Thyroid gland (tissue), 4 donors: Measurements from ENCODE around the gene MUC2. TPM values are rescaled to one million over a fixed set of nuclear protein-coding genes. Genes with fewer than 3 reads are reported as not detected.

Experiments used
- DNase-seq, 2 donors: peaks; one replicate each; pipeline ENCODE4 v3.0.0-alpha.2; 2019
- H3K27ac ChIP-seq, 3 donors: fragments of 200-600 bp; sonication (generic); 1 replicate in 2 of 3; 2 replicates in 1 of 3; pipeline ENCODE4 v1.5.1; 2016 to 2019; ENCODE audit warnings: mild to moderate bottlenecking in 1 of 3, moderate library complexity in 1 of 3
- H3K27me3 ChIP-seq: fragments of 200-600 bp; sonication (generic); one replicate; pipeline ENCODE4 v1.5.1; 2019
- H3K36me3 ChIP-seq, 2 donors: fragments of 200-600 bp; sonication (generic); one replicate each; pipeline ENCODE4 v1.5.1; 2016 to 2019
- H3K4me1 ChIP-seq, 2 donors: fragments of 200-600 bp; sonication (generic); one replicate each; pipeline ENCODE4 v1.5.1; 2017 to 2019
- H3K4me3 ChIP-seq, 3 donors: fragments of 200-600 bp; sonication (generic); replicated peaks in 1 of 3; 1 replicate in 2 of 3; 2 replicates in 1 of 3; pipeline ENCODE4 v1.5.1; 2016; ENCODE audit warnings: mild to moderate bottlenecking in 1 of 3
- H3K9me3 ChIP-seq: fragments of 200-600 bp; sonication (generic); one replicate; pipeline ENCODE4 v1.5.1; 2017
- POLR2A ChIP-seq, 2 donors: fragments of 450-650 bp; IDR thresholded peaks; one replicate each; pipeline ENCODE4 v1.6.1; 2017; ENCODE audit warnings: antibody characterized with exemption in 2 of 2, mild to moderate bottlenecking in 2 of 2, moderate library complexity in 1 of 2
- WGBS, 2 donors: methylation state at CpG; one replicate each; pipeline ENCODE4 v1.1.5; 2017; 5-methylcytosine and 5-hydroxymethylcytosine counted together
- intact Hi-C: fragments of 100-400 bp; cut with DNase I; formaldehyde crosslinking; loops from one replicate; pipeline ENCODE4 v1.15.1; 2023
- total RNA-seq, 4 donors: library from RNA; depleted of rRNA; stranded (reverse); fragments of >200 nt; gene quantifications; one replicate each; pipeline ENCODE4 v1.2.3, GENCODE V29; 2016
- TF ChIP-seq, protein P1 (sequence below), 6 experiments: fragments of 200-600 bp in 3 of 6; fragments of 450-650 bp in 3 of 6; sonication (generic) in 3 of 6; IDR thresholded peaks; one replicate each; pipeline ENCODE4 v1.5.1; 2016 to 2019; ENCODE audit warnings: antibody characterized with exemption in 6 of 6, mild to moderate bottlenecking in 2 of 6, inconsistent platforms in 1 of 6, moderate library complexity in 1 of 6

Gene MUC2
- total RNA-seq, 4 donors from 2014 or later, result not detected

DNA sequence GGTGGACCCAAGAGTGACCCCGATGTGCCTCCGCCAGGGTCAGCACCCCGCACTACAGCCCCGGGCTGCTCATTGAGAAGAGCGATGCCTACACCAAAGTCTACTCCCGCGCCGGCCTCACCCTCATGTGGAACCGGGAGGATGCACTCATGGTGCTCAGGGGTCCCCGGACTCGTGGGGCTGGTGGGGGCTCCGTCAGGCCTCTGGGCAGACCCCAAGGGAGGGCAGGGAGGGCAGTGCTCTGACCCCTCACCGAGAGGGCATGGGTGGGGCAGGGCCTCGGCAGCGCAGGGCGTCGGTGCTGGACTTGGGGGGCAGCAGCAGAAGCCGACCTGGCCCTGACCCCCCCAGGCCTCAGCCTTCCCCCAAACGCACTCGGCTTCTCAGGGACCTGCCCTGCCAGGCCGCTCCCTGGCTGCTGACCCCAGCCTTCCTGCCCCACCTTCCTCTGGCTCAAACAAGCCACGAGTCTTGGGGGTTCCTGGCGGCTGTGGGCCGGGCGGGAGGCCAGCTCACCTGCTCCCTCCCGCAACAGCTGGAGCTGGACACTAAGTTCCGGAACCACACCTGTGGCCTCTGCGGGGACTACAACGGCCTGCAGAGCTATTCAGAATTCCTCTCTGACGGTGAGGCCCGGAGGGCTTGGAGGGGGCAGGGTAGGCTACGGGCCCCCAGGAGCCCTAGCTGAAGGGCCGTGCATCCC, 2.9 kb downstream of the MUC2 start:
- Histone ChIP-seq H3K36me3 (no peaks in the 10 kb centered on the region), H3K9me3 (no peaks in the 10 kb centered on the region), H3K4me3 (no peak overlapping the region), H3K27ac (no peak overlapping the region), H3K4me1 (no peaks in the 10 kb centered on the region), H3K27me3 (no peaks in the 10 kb centered on the region)
- 60% methylated on average over 2 to 13 of the region's 33 CpGs for WGBS, 2 donors
- DNase-seq, result no peak
- intact Hi-C loops, result no loop called here
- TF ChIP-seq POLR2A (IDR thresholded peaks at IDR 0.05), result no peak
- TF ChIP-seq, protein P1, sequence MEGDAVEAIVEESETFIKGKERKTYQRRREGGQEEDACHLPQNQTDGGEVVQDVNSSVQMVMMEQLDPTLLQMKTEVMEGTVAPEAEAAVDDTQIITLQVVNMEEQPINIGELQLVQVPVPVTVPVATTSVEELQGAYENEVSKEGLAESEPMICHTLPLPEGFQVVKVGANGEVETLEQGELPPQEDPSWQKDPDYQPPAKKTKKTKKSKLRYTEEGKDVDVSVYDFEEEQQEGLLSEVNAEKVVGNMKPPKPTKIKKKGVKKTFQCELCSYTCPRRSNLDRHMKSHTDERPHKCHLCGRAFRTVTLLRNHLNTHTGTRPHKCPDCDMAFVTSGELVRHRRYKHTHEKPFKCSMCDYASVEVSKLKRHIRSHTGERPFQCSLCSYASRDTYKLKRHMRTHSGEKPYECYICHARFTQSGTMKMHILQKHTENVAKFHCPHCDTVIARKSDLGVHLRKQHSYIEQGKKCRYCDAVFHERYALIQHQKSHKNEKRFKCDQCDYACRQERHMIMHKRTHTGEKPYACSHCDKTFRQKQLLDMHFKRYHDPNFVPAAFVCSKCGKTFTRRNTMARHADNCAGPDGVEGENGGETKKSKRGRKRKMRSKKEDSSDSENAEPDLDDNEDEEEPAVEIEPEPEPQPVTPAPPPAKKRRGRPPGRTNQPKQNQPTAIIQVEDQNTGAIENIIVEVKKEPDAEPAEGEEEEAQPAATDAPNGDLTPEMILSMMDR (IDR thresholded peaks at IDR 0.05), result no peak

DNA sequence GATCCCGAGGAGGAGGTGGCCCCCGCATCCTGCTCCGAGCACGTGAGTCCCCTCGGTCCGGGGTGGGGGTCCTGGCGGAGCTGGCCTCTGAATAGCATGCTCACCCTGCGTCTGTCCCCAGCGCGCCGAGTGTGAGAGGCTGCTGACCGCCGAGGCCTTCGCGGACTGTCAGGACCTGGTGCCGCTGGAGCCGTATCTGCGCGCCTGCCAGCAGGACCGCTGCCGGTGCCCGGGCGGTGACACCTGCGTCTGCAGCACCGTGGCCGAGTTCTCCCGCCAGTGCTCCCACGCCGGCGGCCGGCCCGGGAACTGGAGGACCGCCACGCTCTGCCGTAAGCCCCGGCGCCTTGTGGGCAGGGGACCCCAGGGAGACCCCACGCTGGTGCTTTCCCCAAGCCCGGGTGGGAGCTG, 3.5 kb downstream of the MUC2 start:
- no CpG with 5 or more reads among the region's 39 CpGs for WGBS, 2 donors

GRCh38 chr11:1081601-1082311, 7.1 kb downstream of the MUC2 start:
- H3K27me3 ChIP-seq, result no peaks in the 10 kb centered on the region
- DNase-seq, result no peak
- intact Hi-C loops, result no loop called here

More for the DNA sequence above, 3.5 kb downstream of the MUC2 start:
- intact Hi-C loops, result no loop called here
- no peak for DNase-seq
- Histone ChIP-seq H3K9me3 (no peaks in the 10 kb centered on the region), H3K27ac (no peak overlapping the region), H3K36me3 (no peaks in the 10 kb centered on the region), H3K27me3 (no peaks in the 10 kb centered on the region), H3K4me1 (no peaks in the 10 kb centered on the region), H3K4me3 (no peak overlapping the region)
- no peak for TF ChIP-seq POLR2A (IDR thresholded peaks at IDR 0.05)
- TF ChIP-seq, protein P1 (IDR thresholded peaks at IDR 0.05), result no peak

GRCh38 chr11:1082346-1082727, 7.7 kb downstream of the MUC2 start:
- no peaks in the 10 kb centered on the region for H3K9me3 ChIP-seq
- no peak for TF ChIP-seq POLR2A (IDR thresholded peaks at IDR 0.05)
- TF ChIP-seq, protein P1 (IDR thresholded peaks at IDR 0.05), result no peak
- no peaks in the 10 kb centered on the region for H3K36me3 ChIP-seq
- no peaks in the 10 kb centered on the region for H3K27me3 ChIP-seq
- H3K4me1 ChIP-seq, result no peaks in the 10 kb centered on the region
- no peak overlapping the region for H3K4me3 ChIP-seq
- DNase-seq, result no peak
- intact Hi-C loops, result no loop called here
- H3K27ac ChIP-seq, result no peak overlapping the region
- WGBS, 2 donors, result 90% methylated on average over 2 of the region's 14 CpGs; no CpG with 5 or more reads in 1 of the 2 donors

More at GRCh38 chr11:1081601-1082311, 7.1 kb downstream of the MUC2 start:
- no peaks in the 10 kb centered on the region for H3K4me1 ChIP-seq
- no peaks in the 10 kb centered on the region for H3K36me3 ChIP-seq
- H3K27ac ChIP-seq, result no peak overlapping the region
- 70 to 76% methylated on average over 2 to 21 of the region's 33 CpGs for WGBS, 2 donors
- no peaks in the 10 kb centered on the region for H3K9me3 ChIP-seq
- TF ChIP-seq POLR2A (IDR thresholded peaks at IDR 0.05), result no peak
- TF ChIP-seq, protein P1 (IDR thresholded peaks at IDR 0.05), result no peak
- H3K4me3 ChIP-seq, result no peak overlapping the region
